ENCODE measurements around the gene GALNT7.

DNA sequence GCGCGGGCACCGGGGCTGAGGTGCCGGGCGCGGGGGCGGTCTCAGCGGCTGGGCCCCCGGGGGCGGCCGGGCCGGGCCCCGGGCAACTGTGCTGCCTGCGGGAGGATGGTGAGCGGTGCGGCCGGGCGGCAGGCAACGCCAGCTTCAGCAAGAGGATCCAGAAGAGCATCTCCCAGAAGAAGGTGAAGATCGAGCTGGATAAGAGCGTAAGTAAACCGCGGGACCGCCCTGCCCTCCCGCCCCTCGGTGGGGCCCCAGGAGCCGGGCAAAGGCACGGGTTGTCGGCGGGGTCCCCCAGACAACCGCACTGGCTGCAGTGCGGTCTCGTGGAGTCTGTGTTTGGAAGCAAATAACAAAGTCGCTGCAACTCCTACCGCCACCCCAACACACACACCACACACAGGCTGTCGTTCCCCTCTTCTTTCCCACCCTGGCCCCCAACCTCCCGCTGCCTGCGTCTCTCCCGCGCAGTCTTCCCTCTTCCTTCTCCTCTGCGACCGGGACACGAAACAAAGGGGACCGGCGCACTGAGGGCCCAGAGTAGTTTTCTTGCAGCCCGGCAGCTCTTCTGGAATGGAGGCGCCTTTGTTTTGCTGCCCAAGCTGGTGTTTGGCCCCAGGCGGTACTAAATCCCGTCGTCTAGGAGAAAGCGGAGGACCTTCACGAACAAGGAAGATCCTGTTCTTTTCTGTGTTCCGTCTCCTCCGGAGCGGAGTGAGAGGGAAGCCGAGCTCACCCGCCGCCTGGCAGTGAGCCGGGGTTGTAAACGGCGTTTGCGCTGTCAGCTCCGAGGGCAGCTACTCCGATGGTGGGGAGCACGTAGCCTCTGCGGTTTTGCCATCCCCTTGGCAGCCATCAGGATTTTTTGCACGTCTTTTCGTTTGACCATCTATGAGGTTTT lies 202.9 kb downstream of the GALNT7 start:
- no peak for TF ChIP-seq CTCF (IDR thresholded peaks at IDR 0.05; ENCODE audit: low read depth, low read length)
- TF ChIP-seq EZH2phosphoT487 (IDR thresholded peaks at IDR 0.05; ENCODE audit: low read depth): no peak
